ENCODE measurements around the gene RAP2C. TPM values are rescaled to one million over a fixed set of nuclear protein-coding genes. Genes with fewer than 3 reads are reported as not detected.

The RAP2C gene
- total RNA-seq, 2 experiments from 2014 or later: 51.9 to 52.0 TPM

GRCh38 chrX:132184871-132185270, 34.4 kb downstream of the RAP2C start:
- H3K4me1 ChIP-seq (ENCODE audit: insufficient read depth, low read length): no peaks in the 10 kb centered on the region
- no peak for ATAC-seq (ENCODE audit: poor library complexity)
- Mint-ChIP-seq H3K27ac (no peak overlapping the region), H3K36me3 (ENCODE audit: low read depth) (no peaks in the 10 kb centered on the region), H3K9me3 (no peaks in the 10 kb centered on the region), H3K27me3 (no peaks in the 10 kb centered on the region), H3K4me3 (no peak overlapping the region), H3K4me1 (ENCODE audit: low read depth) (no peaks in the 10 kb centered on the region)
- no peaks in the 10 kb centered on the region for H3K9me3 ChIP-seq (ENCODE audit: control insufficient read depth in 1 of 2, insufficient read depth in 1 of 2, low read length in 2 of 2)
- intact Hi-C loops (cut with DNase I, micrococcal nuclease): no loop called here
- POLR2A ChIA-PET: no interaction called here
- no peak for TF ChIP-seq CTCF (IDR thresholded peaks at IDR 0.05)
- H3K36me3 ChIP-seq (ENCODE audit: insufficient read depth, low read length): no peaks in the 10 kb centered on the region
- no peaks in the 10 kb centered on the region for H3K27me3 ChIP-seq (ENCODE audit: control insufficient read depth in 1 of 2, insufficient read depth in 2 of 2, low read length in 2 of 2)
- no peak overlapping the region for H3K4me3 ChIP-seq (ENCODE audit: low read length)
- CTCF ChIA-PET: no interaction called here
- DNase-seq: no peak
- no peak overlapping the region for H3K27ac ChIP-seq (ENCODE audit: low read depth in 1 of 2, low read length in 2 of 2)

GRCh38 chrX:132181364-132181763, 37.9 kb downstream of the RAP2C start:
- ATAC-seq (ENCODE audit: poor library complexity): no peak
- Histone ChIP-seq H3K27ac (ENCODE audit: low read depth in 1 of 2, low read length in 2 of 2) (no peak overlapping the region), H3K4me3 (ENCODE audit: low read length) (no peak overlapping the region), H3K36me3 (ENCODE audit: insufficient read depth, low read length) (no peaks in the 10 kb centered on the region), H3K27me3 (ENCODE audit: control insufficient read depth in 1 of 2, insufficient read depth in 2 of 2, low read length in 2 of 2) (no peaks in the 10 kb centered on the region), H3K9me3 (ENCODE audit: control insufficient read depth in 1 of 2, insufficient read depth in 1 of 2, low read length in 2 of 2) (no peaks in the 10 kb centered on the region), H3K4me1 (ENCODE audit: insufficient read depth, low read length) (no peaks in the 10 kb centered on the region)
- ChIA-PET CTCF (interaction anchor here (1.7 kb wide), 1 partner anchor 38 kb away, joined by 5 read pairs; no protein-coding TSS in a partner anchor), POLR2A (no interaction called here)
- Mint-ChIP-seq H3K4me1 (ENCODE audit: low read depth) (no peaks in the 10 kb centered on the region), H3K4me3 (no peak overlapping the region), H3K27ac (no peak overlapping the region), H3K36me3 (ENCODE audit: low read depth) (no peaks in the 10 kb centered on the region), H3K9me3 (no peaks in the 10 kb centered on the region), H3K27me3 (no peaks in the 10 kb centered on the region)
- DNase-seq: no peak
- no peak for TF ChIP-seq CTCF (IDR thresholded peaks at IDR 0.05)
- intact Hi-C loops (cut with DNase I, micrococcal nuclease): no loop called here

DNA sequence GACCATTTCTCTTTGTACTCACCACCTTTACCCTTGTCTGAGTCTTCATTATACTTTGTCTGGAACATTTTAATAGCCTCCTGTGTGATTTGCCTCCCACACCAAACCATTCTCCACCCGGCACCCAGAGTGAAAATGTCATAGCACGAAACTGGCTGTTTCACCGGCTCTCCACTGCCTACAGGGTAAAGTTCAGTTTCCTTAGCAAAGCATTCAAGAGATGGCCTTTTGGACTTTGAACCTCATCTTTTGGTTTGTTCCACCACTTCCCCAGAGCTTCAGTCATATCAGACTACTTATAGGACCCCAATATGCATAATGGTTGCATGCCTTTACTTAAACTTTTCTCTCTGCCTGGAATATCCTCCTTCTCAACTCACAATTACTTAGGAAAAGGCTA, 38.3 kb downstream of the RAP2C start:
- intact Hi-C loops (cut with DNase I, micrococcal nuclease): no loop called here
- Mint-ChIP-seq H3K4me3 (no peak overlapping the region), H3K27ac (no peak overlapping the region), H3K36me3 (ENCODE audit: low read depth) (no peaks in the 10 kb centered on the region), H3K27me3 (no peaks in the 10 kb centered on the region), H3K4me1 (ENCODE audit: low read depth) (no peaks in the 10 kb centered on the region), H3K9me3 (no peaks in the 10 kb centered on the region)
- DNase-seq: no peak
- Histone ChIP-seq H3K9me3 (ENCODE audit: control insufficient read depth in 1 of 2, insufficient read depth in 1 of 2, low read length in 2 of 2) (no peaks in the 10 kb centered on the region), H3K27me3 (ENCODE audit: control insufficient read depth in 1 of 2, insufficient read depth in 2 of 2, low read length in 2 of 2) (no peaks in the 10 kb centered on the region), H3K4me3 (ENCODE audit: low read length) (no peak overlapping the region), H3K27ac (ENCODE audit: low read depth in 1 of 2, low read length in 2 of 2) (no peak overlapping the region), H3K4me1 (ENCODE audit: insufficient read depth, low read length) (no peaks in the 10 kb centered on the region), H3K36me3 (ENCODE audit: insufficient read depth, low read length) (no peaks in the 10 kb centered on the region)
- ATAC-seq (ENCODE audit: poor library complexity): no peak
- ChIA-PET POLR2A (no interaction called here), CTCF (interaction anchor here (1.7 kb wide), 1 partner anchor 39 kb away, joined by 5 read pairs; no protein-coding TSS in a partner anchor)
- TF ChIP-seq CTCF (IDR thresholded peaks at IDR 0.05): no peak

Data from CD4-positive, alpha-beta T cell (primary cell).